GM21381 (cell line): Measurements from ENCODE around the gene TMEM131L.
A peak's percentile ranks its signal among the peaks of the same experiment; 100 is the strongest.
"Not testable (repeated sequence)": the region's sequence is repeated elsewhere in the genome, so short reads cannot be mapped to it uniquely, and the experiment has no call there.

Experiments
- ATAC-seq: cut with Tn5 transposase; IDR thresholded peaks from one replicate; pipeline ENCODE4 v1.9.1; 2021; ENCODE audit warnings: mild to moderate bottlenecking, moderate library complexity; ENCODE audit not compliant: unreplicated experiment

Gene TMEM131L

DNA sequence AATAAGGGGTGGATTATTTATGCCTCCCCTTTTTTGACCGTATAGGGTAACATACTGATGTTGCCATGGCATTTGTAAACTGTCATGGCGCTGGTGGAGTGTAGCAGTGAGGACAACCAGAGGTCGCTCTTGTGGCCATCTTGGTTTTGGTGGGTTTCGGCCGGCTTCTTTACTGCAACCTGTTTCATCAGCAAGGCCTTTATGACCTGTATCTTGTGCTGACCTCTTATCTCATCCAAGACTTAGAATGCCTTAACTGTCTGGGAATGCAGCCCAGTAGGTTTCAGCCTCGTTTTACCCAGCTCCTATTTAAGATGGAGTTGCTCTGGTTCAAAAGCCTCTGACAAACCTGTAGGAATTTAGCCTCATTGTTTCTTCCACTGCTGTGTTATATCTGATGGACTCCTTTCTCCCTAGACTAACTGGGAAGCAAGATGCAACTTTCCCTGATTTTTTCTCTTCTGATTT, 71.4 kb downstream of the TMEM131L start:
- ATAC-seq, result no peak

DNA sequence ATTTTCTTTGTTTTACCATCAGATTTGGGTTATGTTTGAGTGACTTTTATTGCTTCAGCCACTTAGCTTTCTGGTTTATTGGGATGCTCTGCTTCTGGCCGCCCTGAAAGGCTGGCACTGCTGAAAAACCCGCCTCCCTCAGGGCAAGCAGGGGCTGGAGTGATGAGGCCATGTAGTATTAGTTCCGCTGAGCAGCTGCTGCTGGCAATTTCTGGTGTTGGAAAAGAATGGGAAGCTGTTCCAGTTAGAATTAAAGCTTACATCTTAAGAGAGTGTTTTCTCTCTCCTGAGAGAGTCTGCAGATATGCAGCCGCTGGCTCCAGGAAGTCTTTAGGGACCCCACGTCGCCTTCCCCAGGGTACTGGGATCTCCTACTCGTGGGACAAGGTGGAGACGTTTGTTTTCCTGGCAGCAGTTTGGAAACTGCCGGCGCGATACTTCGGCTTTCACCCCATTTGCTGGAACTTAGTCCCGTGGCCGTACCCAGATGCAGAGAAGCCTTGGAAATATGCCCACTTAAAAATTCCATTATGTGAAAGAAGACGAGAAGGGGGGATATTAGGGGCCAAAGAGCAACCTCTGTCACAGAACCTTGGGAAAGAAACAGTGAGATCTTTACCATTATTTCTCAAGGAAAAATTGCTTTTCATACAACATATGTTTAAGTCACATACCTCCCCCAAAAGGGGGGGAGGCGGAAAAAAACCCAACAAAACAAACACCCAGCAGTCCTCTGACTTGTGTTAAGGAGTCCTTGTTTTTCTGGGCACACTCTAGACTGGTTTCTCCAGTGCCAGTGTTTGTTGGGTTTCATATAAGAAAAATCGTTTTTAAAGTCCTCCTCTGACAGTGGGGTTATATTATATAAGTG, 72.6 kb downstream of the TMEM131L start:
- ATAC-seq, result no peak

DNA sequence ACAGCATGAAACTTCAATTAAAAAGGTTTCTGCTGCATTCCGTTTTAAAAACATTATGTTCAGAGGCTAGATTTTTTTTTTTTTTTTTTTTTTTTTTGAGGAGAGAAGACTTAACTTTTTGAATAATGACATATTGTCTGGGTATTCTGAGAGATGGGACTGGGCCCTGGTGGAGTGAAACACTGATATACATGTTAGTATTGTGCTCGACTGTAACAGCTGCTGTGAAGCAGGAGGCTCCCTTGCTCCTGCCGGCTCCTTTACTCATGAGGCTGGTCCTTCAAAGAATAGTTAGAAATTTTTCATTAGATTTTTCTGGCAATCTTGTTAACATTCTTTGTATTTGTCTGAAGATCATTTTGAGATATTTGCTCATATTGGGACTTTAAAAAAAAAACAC, 73.3 kb downstream of the TMEM131L start:
- no peak for ATAC-seq

DNA sequence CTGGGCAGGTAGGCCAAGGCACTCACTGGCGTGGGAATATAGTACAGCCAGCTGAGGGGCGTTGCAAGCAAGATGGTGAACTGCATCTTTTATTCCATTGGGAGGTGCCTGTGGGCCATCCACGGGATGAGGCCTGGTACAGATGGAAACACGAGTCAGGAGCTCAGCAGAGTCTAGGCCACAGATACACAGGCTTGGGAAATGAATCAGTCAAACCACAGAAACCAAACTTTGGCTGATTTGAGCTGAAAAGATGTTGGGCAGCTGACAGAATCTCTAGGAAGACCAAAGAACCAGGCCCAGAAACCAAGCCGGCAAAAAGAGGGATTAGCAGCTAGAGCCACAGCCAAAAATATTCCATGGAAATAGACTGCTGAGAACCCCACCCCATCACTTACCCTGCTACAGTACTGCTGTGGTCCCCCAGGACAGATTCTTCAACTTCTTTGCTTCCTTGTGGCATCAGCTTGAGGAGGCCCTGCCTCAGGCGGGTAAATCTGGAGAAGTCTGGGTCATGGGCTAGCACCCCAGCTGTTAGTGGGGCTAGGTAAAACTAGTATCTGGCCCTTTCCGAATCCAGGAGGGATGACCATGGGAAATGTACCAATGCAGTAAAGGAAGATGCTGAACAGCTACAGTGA, 75.4 kb downstream of the TMEM131L start:
- ATAC-seq, result peak; percentile 56

DNA sequence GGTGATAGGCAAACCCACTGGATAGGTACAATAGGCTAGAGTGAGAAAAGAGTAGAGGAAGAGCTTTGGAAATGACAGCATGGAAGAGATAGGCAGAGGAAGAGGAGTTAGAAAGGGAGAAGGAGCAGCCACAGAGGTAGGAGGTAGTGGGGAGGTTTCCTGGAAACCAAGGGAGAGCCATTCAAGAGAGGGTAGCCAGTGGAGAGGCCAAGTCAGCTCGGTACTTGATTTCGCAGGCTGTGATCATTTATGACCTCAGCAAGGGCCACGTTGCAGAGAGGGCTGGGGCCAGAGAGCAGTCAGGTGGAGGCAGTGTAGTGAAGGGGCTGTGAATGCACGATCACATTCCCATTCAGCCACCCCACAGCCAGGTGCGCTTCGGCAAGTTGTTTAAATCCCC, 76.0 kb downstream of the TMEM131L start:
- ATAC-seq, result no peak

DNA sequence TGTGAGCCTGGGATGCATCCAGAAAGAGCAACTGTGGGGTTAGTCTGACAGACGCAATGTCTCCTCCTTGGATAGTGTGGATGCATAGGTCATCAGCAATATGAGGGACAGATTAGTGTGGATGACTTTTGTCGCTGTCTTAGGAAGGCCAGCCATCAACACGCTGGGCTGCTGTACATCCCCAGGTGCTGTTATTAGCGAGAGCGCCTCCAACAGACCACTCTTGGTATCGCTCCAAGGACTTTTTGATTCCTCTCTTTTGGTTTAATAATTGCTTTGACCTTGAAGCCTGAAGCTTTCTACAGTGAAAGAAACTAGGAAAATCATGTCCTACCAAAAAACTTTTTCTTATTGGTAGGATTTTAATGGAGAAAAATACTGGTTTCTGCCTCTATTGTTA, 76.7 kb downstream of the TMEM131L start:
- ATAC-seq, result no peak

DNA sequence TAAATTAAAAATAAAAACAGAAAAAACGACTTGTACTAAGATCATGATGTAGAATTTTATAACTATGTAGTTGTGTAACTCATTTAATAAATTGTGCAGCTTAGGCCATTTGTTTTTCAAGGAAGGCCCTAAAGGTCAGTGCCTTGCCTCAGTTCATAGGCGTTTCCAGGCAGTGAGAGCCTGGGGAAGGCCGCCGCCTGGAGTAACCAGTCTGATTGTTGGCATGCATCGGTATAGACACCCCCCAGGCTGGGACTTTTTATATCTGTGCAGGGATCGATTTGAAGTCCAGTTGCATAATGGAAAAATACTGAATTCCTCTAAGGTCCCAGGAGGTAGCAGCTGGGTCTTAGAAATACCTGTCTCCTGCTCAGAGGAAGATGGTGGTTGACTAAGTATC, 77.2 kb downstream of the TMEM131L start:
- ATAC-seq, result no peak

DNA sequence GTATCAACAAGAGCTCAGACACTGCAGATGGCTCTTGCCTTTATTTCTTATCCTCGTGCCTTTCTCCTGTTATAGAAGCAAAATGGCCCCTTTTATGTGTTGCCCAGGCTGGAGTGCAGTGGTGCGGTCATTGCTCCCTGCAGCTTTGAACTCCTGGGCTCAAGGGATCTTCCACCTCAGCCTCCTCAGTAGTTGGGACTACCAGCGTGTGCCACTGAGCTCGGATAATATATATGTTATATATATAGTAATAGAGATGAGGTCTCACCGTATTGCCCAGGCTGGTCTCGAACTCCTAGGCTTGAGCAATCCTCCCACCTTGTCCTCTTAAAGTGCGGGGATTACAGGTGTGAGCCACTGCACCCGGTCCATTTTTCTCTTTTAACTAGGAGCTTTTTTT, 79.7 kb downstream of the TMEM131L start:
- ATAC-seq, result no peak

DNA sequence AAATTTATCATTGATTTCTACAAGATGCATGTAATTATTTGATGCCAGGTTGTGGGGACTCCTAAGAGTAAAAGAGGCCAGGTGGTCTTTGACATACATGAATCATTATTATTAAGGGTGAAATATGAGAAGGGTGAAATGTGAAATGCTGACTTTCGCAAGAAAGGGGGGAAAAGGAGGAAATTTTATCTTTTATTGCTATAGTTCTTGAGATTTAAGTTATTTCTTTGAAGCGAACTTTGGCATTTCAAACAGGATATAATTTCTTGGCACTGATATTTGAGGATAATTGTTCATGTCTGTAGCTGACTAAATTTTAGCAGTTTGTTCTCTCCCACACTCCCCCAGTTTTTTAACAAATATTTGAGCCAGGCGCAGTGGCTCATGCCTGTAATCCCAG, 80.1 kb downstream of the TMEM131L start:
- ATAC-seq, result no peak

DNA sequence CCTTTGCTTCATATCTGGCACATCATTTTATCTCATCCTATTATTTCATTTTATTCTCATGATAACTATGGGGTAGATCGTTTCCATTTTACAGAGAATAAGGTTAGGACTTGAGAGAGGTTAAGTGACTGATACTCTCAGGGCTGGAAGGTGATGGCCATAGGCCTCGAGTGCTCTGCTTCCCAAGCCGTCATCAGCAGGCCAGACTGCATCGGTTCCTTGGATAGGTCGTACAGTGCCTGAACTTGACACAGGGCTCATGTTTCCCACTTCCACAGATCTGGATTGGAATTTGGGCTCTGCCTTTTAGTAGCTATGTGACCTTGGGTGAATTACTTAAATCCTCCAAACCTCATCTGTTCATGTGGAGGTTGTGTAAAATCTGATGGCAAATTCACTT, 81.4 kb downstream of the TMEM131L start:
- ATAC-seq, result no peak

DNA sequence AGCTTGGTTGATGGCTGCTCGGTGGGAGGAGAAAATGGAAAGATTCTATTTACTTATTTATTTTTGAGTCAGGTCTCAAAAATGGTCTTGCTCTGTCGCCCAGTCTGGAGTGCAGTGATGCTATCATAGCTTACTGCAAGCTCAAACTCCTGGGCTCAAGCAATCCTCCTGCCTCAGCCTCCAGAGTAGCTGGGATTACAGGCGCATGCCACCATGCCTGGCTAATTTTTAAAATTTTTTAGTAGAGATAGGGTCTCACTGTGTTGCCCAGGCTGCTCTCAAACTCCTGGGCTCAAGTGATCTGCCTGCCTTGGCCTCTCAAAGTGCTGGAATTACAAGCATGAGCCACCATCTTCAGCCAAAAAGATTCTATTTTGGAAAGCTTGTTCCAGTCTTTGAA, 82.7 kb downstream of the TMEM131L start:
- ATAC-seq, result not testable (repeated sequence)

DNA sequence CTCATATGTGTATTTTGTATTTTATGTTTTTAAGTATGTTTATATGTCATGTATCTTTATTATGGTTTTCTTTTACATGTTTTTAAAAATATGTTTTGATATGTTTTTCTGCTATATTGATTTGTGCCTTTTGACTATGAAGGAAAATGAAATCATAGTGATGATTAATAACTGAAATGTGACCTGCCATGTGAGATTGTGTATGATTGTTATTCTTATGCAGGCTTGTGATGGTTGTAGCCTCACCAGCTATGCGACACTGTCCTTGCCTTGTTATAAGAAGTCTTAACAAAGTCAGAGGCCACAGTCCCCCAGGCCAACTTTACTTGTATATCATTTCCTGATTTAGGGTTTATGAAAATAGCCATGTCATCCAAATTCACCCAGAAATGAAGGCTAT, 83.2 kb downstream of the TMEM131L start:
- ATAC-seq, result no peak

DNA sequence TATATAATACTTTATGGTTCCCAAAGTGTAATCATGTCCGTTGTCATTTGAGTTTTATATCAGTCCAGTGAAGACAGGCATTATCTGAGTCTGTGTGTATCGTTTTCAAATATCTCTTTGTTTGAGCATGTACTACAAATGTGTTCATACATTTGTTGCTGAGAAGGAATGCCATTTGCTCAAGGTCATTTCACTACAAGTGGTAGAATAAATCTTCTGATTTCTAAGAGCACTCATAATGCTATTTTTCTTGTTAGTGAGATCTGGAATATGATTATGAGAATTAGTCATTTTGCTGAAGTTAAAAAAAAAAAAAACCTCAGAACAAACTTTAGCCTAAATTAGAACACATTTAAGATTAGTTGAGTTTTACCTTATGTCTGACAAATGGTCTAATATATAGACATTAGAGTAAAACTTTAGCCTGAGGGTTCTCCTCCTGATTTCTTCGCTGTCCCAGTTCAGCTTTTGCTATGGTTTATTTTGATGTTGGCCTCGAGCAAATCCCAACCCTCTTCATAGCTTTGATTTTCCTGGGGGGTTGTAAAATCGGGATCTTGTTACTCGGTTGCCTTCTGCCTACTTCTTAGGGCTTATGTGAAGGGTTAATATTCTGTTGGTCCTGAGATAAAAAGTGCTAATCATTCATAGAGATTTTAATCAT, 87.1 kb downstream of the TMEM131L start:
- ATAC-seq, result no peak

DNA sequence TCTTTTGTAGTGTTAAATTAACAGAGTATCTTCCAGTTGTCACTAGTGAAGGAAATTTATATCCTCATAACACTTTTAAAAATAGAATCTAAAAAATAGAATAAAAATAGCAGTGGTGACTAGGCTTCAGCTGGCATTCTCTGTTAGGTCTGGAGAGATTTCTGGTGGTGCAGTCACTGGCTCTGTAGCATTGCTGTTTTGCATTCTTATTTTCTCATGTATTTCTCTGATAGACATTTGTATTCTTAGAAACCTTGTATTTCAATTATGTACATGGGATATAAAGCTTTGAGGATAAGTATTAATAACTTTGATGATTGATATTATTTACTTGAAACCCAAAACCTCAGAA, 87.6 kb downstream of the TMEM131L start:
- ATAC-seq, result no peak

DNA sequence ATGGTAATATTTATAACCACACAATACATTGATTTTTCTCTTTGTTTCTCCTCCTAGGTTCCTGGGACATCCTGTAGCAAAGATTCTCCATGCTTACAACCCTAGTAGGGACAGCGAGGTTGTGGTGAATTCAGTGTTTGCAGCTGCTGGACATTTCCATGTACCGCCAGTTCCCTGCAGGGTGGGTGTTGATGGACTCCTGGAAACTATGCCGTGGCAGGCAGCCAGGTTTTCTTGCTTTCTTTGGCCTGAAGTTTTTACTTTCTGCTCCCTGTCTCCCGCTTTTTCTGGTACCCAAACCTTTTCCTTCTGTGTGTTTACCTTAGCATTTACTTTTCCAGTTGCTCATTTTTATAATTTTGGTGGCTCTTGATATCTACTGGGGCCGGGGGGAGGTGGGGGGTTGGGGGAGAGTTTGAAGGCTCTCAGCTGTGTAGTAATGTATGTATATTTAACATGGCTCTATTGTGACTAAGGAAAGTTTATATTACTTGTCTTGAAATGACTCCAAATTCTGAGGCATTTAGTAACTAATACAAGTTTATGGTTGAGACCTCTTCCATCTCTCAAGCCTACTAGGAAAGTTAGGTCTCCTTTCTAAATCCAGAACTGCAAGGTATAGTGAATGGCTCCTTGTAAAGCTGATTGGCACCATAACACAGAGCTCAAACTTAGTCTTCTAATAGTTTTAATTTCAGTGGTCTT, 89.7 kb downstream of the TMEM131L start:
- ATAC-seq, result no peak

DNA sequence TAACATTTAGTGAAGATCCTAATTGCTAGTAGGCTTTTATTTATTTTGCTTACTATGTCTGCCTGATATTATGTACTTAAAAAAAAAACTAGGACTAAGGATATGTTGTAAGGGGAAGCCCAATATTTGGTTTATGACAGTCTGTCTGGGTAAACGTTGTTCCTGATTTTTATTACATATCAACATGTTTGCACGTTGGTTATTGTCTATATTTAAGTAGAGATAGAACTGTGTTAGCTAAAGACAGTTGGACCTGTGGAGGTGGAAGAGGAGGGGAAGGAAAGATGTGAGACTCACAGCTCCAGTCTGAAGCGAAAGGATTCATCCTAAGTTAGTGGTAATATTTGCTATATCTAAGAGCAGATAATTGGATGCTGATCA, 90.3 kb downstream of the TMEM131L start:
- no peak for ATAC-seq

DNA sequence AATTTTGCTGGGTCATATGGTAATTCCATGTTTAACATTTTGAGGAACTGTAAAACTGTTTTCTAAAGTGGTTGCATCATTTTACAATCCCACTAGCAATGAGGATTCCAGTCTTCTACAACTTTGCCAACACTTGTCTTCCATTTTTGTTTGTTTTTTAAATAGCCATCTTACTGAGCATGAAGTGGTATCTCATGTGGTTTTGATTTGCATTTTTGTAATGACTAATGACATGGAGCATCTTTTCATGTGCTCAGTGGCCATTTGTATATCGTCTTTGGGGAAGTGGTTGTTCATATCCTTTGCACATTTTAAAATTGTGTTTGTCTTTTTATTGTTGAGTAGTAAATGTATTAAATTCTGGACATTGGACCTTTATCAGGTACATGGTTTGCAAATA, 94.7 kb downstream of the TMEM131L start:
- ATAC-seq, result no peak

DNA sequence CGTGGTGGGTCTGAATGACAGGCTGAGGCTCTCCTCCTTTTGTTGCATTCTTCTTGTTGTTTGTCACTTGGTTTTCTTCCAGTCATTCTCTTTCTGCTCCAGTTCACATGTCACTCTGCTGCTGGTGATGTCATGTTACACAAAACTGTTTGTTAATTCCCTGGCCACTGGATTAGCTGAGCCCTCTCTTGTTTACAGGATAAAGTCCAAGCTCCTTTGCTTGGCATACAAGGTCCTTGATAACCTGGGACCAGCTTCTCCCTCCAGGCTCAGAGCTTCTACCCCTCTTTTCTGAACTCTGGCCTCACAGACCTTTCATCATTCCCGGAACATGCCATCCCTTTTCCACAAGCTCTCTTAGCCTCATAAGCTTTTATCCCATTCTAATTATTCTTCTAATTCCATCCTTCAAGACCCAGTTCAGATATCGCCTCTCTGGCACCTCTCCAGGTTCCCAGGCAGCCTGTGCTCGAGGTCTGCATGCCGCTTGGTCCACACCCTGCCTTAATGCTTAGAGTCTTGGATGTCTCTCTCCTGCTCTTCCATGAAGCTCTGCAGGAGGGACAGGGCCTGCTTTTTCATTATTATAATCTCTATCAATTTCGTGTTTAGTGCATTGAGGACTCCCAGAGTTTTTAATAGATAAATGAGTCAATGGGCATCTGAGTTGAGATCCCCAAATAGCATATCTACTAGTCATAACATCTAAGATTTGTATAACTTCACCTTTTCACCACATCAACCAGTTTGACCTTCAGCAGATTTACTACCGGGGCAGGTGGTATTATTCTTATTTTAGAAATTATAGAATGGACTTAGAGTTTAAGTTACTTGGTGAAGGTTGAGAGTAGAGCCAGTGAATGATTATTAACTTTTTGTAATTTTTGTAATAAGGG, 98.7 kb downstream of the TMEM131L start:
- no peak for ATAC-seq

DNA sequence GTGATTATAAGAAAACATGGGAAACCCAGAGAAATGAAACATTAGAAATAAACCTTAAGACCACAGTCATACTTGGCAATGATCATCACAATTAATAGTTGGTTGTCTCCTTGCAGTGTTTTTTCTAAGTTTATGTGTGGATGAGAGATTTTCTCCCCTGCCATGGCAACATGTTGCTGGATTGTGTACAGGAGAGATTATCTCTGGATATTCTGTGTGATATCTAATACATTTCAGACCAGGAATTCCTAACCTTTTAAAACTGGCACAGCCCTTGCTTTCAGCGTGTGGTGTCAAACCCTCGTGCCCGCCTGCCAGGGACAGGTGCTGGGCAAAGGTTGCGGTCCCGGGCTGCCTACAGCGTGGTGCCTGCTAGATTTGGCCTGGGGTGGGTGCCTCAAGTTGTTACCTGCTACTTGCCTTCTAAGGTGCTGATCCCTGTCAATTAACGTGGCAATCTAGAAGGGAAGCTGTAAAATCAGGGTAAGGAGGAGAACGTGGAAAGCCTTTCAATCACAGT, 100.5 kb downstream of the TMEM131L start:
- ATAC-seq, result no peak

DNA sequence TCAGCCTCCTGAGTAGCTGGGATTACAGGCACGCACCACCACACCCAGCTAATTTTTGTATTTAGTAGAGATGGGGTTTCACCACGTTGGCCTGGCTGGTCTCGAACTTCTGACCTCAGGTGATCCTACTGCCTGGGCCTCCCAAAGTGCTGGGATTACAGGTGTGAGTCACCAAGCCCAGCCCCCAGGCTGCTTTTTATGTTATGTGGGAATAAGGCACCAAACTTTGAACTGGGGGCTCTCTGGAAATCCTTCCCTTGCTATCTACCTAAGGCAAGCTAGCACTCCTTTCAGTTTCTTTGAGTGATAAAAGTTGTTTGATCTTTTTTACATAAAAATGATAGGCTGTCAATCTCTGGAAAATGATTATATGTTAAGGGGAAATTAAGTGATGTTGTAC, 101.5 kb downstream of the TMEM131L start:
- ATAC-seq, result not testable (repeated sequence)
